Endothelial cell (in vitro differentiated cells): Measurements from ENCODE around the gene ZMIZ1. TPM values are rescaled to one million over a fixed set of nuclear protein-coding genes. Genes with fewer than 3 reads are reported as not detected.

Source experiments
- DNase-seq: peaks from one replicate; pipeline ENCODE4 v3.0.0; 2021; ENCODE audit warnings: low spot score
- H3K27ac Mint-ChIP-seq: one replicate; pipeline ENCODE4 v1.8.0; 2021; ENCODE audit warnings: mixed read lengths, inconsistent platforms; ENCODE audit not compliant: unreplicated experiment
- H3K27me3 Mint-ChIP-seq: one replicate; pipeline ENCODE4 v1.8.0; 2021; ENCODE audit warnings: mild to moderate bottlenecking, moderate library complexity, mixed read lengths, inconsistent platforms; ENCODE audit not compliant: unreplicated experiment
- H3K36me3 Mint-ChIP-seq: one replicate; pipeline ENCODE4 v1.8.0; 2021; ENCODE audit warnings: mild to moderate bottlenecking, low read depth, mixed read lengths, inconsistent platforms; ENCODE audit not compliant: unreplicated experiment
- H3K4me1 Mint-ChIP-seq: one replicate; pipeline ENCODE4 v1.8.0; 2021; ENCODE audit warnings: mild to moderate bottlenecking, mixed read lengths, inconsistent platforms; ENCODE audit not compliant: unreplicated experiment
- H3K4me3 Mint-ChIP-seq: one replicate; pipeline ENCODE4 v1.8.0; 2021; ENCODE audit warnings: mild to moderate bottlenecking, mixed read lengths, inconsistent platforms; ENCODE audit not compliant: unreplicated experiment
- H3K9me3 Mint-ChIP-seq: one replicate; pipeline ENCODE4 v1.8.0; 2021; ENCODE audit warnings: mixed read lengths, inconsistent platforms; ENCODE audit not compliant: unreplicated experiment
- CTCF ChIP-seq: fragments of 200-600 bp; sonication (generic); IDR thresholded peaks from one replicate; pipeline ENCODE4 v1.5.0; 2021; ENCODE audit warnings: antibody characterized with exemption; ENCODE audit not compliant: unreplicated experiment
- total RNA-seq: library from RNA; stranded (reverse); fragmentation: NEBNext Ultra II Directional; extraction: Animal tissue kit (Norgen Biotek cat#: 25700); gene quantifications from one replicate; pipeline ENCODE4 v1.2.1, GENCODE V29; 2021; ENCODE audit not compliant: unreplicated experiment

The ZMIZ1 gene
- total RNA-seq, 1 donor from 2014 or later: 102 TPM

GRCh38 chr10:79055100-79055782 lies 13.5 kb upstream of the ZMIZ1 start:
- peaks cover 6% of the 10 kb centered on the region for H3K27me3 Mint-ChIP-seq
- H3K4me1 Mint-ChIP-seq: peaks cover 33% of the 10 kb centered on the region
- H3K9me3 Mint-ChIP-seq: no peaks in the 10 kb centered on the region
- no peak for TF ChIP-seq CTCF
- H3K27ac Mint-ChIP-seq: no peak overlapping the region
- H3K36me3 Mint-ChIP-seq: no peaks in the 10 kb centered on the region
- H3K4me3 Mint-ChIP-seq: no peak overlapping the region
- DNase-seq: no peak

- Mint-ChIP-seq H3K9me3 (no peaks in the 10 kb centered on the region), H3K36me3 (no peaks in the 10 kb centered on the region), H3K27me3 (peaks cover 6% of the 10 kb centered on the region), H3K4me3 (no peak overlapping the region), H3K27ac (no peak overlapping the region), H3K4me1 (peaks cover 30% of the 10 kb centered on the region)
- no peak for TF ChIP-seq CTCF
- DNase-seq: no peak
Observed at GRCh38 chr10:79055892-79056291, 12.9 kb upstream of the ZMIZ1 start.

- no peak for TF ChIP-seq CTCF
- Mint-ChIP-seq H3K36me3 (no peaks in the 10 kb centered on the region), H3K27me3 (peaks cover 6% of the 10 kb centered on the region), H3K4me1 (peaks cover 27% of the 10 kb centered on the region), H3K4me3 (no peak overlapping the region), H3K27ac (no peak overlapping the region), H3K9me3 (no peaks in the 10 kb centered on the region)
- no peak for DNase-seq
Observed at GRCh38 chr10:79056361-79056735, 12.4 kb upstream of the ZMIZ1 start.

GRCh38 chr10:79056736-79057391 lies 11.9 kb upstream of the ZMIZ1 start:
- H3K4me1 Mint-ChIP-seq: peaks cover 22% of the 10 kb centered on the region
- TF ChIP-seq CTCF: no peak
- H3K4me3 Mint-ChIP-seq: no peak overlapping the region
- no peak overlapping the region for H3K27ac Mint-ChIP-seq
- no peaks in the 10 kb centered on the region for H3K9me3 Mint-ChIP-seq
- H3K27me3 Mint-ChIP-seq: peaks cover 6% of the 10 kb centered on the region
- H3K36me3 Mint-ChIP-seq: no peaks in the 10 kb centered on the region
- DNase-seq: no peak
